PC-9 (cell line): Measurements from ENCODE around the gene FGD5. TPM values are rescaled to one million over a fixed set of nuclear protein-coding genes. Genes with fewer than 3 reads are reported as not detected.

ENCODE experiments used
- BruUV-seq: library from RNA; stranded (reverse); fragments of 400-500 nt; replicated peaks from 2 replicates; lab custom pipeline; 2021; lab: Mats Ljungman, UMichigan
- CTCF ChIA-PET: fragments of 300-600 bp; sonication (Branson Sonifier 250); formaldehyde crosslinking; loops from one replicate; lab custom pipeline; 2022; ENCODE audit warnings: antibody characterized with exemption; lab: Charles Lee
- POLR2A ChIA-PET: fragments of 300-600 bp; sonication (Branson Sonifier 250); formaldehyde crosslinking; loops from one replicate; lab custom pipeline; 2022; ENCODE audit warnings: antibody characterized with exemption; ENCODE audit not compliant: unreplicated experiment; lab: Charles Lee
- DNase-seq, 2 experiments: peaks; one replicate each; pipeline versions ENCODE4 v3.0.0 to v3.0.0-alpha.2; 2015 to 2022; ENCODE audit warnings: mixed read lengths in 1 of 2
- H2AFZ ChIP-seq: fragments of 200-600 bp; sonication (generic); 2 replicates; pipeline ENCODE4 v1.8.1; 2017; ENCODE audit warnings: antibody characterized with exemption
- H3F3A ChIP-seq: fragments of 200-600 bp; sonication (generic); 2 replicates; pipeline ENCODE4 v1.8.1; 2017; ENCODE audit warnings: antibody characterized with exemption, mild to moderate bottlenecking, low read depth; ENCODE audit not compliant: insufficient read depth
- H3K27ac ChIP-seq: fragments of 200-600 bp; sonication (generic); 2 replicates; pipeline ENCODE4 v1.6.1; 2016; ENCODE audit warnings: mixed run types
- H3K27me3 ChIP-seq: fragments of 200-600 bp; sonication (generic); 2 replicates; pipeline ENCODE4 v1.6.1; 2016; ENCODE audit warnings: low read depth, mixed run types; ENCODE audit not compliant: insufficient read depth
- H3K36me3 ChIP-seq: fragments of 200-600 bp; sonication (generic); 2 replicates; pipeline ENCODE4 v1.6.1; 2016; ENCODE audit warnings: low read depth, mixed run types
- H3K4me1 ChIP-seq: fragments of 200-600 bp; sonication (generic); replicated peaks from 2 replicates; pipeline ENCODE4 v1.6.1; 2016; ENCODE audit warnings: mixed run types; ENCODE audit not compliant: insufficient read depth
- H3K4me2 ChIP-seq: fragments of 200-600 bp; sonication (generic); 2 replicates; pipeline ENCODE4 v1.6.1; 2017; ENCODE audit warnings: mixed run types
- H3K4me3 ChIP-seq: fragments of 200-600 bp; sonication (generic); 2 replicates; pipeline ENCODE4 v1.6.1; 2016; ENCODE audit warnings: mixed run types
- H3K79me2 ChIP-seq: fragments of 200-600 bp; sonication (generic); 2 replicates; pipeline ENCODE4 v1.6.1; 2017; ENCODE audit warnings: low read depth, mixed run types
- H3K9me2 ChIP-seq: fragments of 200-600 bp; sonication (generic); 2 replicates; pipeline ENCODE4 v1.8.1; 2017; ENCODE audit warnings: mild to moderate bottlenecking; ENCODE audit not compliant: insufficient read depth
- H3K9me3 ChIP-seq: fragments of 200-600 bp; sonication (generic); 2 replicates; pipeline ENCODE4 v1.8.1; 2016; ENCODE audit warnings: low read depth; ENCODE audit not compliant: insufficient read depth
- H4K20me1 ChIP-seq: fragments of 200-600 bp; sonication (generic); 2 replicates; pipeline ENCODE4 v1.8.1; 2017; ENCODE audit not compliant: insufficient read depth
- CTCF ChIP-seq: fragments of 200-600 bp; sonication (generic); conservative IDR thresholded peaks from 2 replicates; pipeline ENCODE4 v1.6.1; 2017; ENCODE audit warnings: mixed run types, antibody characterized with exemption, mild to moderate bottlenecking, moderate library complexity
- EZH2 ChIP-seq: fragments of 200-600 bp; sonication (generic); IDR thresholded peaks from 2 replicates; pipeline ENCODE4 v1.8.0; 2017; ENCODE audit warnings: antibody characterized with exemption, low read depth
- intact Hi-C: fragments of 100-400 bp; cut with micrococcal nuclease; formaldehyde crosslinking; loops from one replicate; pipeline ENCODE4 v1.10.0; 2022; ENCODE audit not compliant: unreplicated experiment
- total RNA-seq: library from RNA; stranded (reverse); gene quantifications from 2 replicates; pipeline ENCODE4 v1.2.3, GENCODE V29; 2021

FGD5 gene
- total RNA-seq, 1 experiment from 2014 or later: not detected

DNA sequence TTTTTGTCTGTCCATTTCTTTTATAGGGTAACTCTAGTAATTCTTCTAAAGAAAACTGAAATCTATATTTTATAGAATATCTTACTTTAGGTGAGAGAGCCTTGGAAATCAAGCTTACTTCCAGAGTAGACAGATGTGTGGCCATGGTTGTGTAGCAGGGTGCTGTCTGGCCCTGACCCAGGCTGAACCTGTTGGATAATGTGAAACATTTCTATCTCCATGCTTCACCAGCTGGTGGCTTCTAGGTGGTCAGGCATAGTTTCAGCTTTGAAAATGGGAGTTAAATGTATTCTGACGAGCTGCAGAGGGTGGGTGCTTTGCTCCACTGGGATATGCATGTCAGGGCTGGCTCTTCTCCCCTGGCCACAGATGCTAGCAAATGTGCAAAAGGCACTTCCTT is 107.8 kb downstream of the FGD5 start:
- no peaks in the 10 kb centered on the region for H4K20me1 ChIP-seq
- DNase-seq: no peak
- no peaks in the 10 kb centered on the region for H3K9me2 ChIP-seq
- no peaks in the 10 kb centered on the region for H3K79me2 ChIP-seq
- intact Hi-C loops: loop anchor here (5.0 to 10.0 kb wide), 2 partner anchors 478 to 1321 kb away; no protein-coding TSS in a partner anchor
- TF ChIP-seq CTCF (no peak), EZH2 (no peak)
- no peak overlapping the region for H2AFZ ChIP-seq
- ChIA-PET CTCF (no interaction called here), POLR2A (interaction anchor here (0.6 kb wide), 1 partner anchor 137 kb away, joined by 6 read pairs; no protein-coding TSS in a partner anchor)
- H3K4me3 ChIP-seq: no peak overlapping the region
- H3K36me3 ChIP-seq: no peaks in the 10 kb centered on the region
- no peak overlapping the region for H3K4me2 ChIP-seq
- H3K9me3 ChIP-seq: no peaks in the 10 kb centered on the region
- no TSS peak for BruUV-seq
- no peaks in the 10 kb centered on the region for H3F3A ChIP-seq
- H3K4me1 ChIP-seq: no peaks in the 10 kb centered on the region
- H3K27ac ChIP-seq: no peak overlapping the region
- H3K27me3 ChIP-seq: no peaks in the 10 kb centered on the region

- Histone ChIP-seq H3K27ac (no peak overlapping the region), H3K4me2 (no peak overlapping the region), H3F3A (no peaks in the 10 kb centered on the region), H3K9me2 (no peaks in the 10 kb centered on the region), H3K9me3 (no peaks in the 10 kb centered on the region), H3K4me1 (no peaks in the 10 kb centered on the region), H3K36me3 (no peaks in the 10 kb centered on the region), H3K27me3 (no peaks in the 10 kb centered on the region), H4K20me1 (no peaks in the 10 kb centered on the region), H3K4me3 (no peak overlapping the region), H2AFZ (no peak overlapping the region), H3K79me2 (no peaks in the 10 kb centered on the region)
- intact Hi-C loops: loop anchor here (5.0 to 10.0 kb wide), 2 partner anchors 477 to 1320 kb away; no protein-coding TSS in a partner anchor
- no peak for DNase-seq
- POLR2A ChIA-PET: no interaction called here
- BruUV-seq: no TSS peak
- CTCF ChIA-PET: no interaction called here
- TF ChIP-seq EZH2 (no peak), CTCF (no peak)
Measured at GRCh38 chr3:14927308-14927707, 108.5 kb downstream of the FGD5 start.

GRCh38 chr3:14929310-14930074 is 110.7 kb downstream of the FGD5 start:
- H3K4me3 ChIP-seq: no peak overlapping the region
- no TSS peak for BruUV-seq
- H3K4me2 ChIP-seq: no peak overlapping the region
- H3K4me1 ChIP-seq: no peaks in the 10 kb centered on the region
- H3K9me3 ChIP-seq: no peaks in the 10 kb centered on the region
- no peak for DNase-seq
- no peak overlapping the region for H3K27ac ChIP-seq
- H3K27me3 ChIP-seq: no peaks in the 10 kb centered on the region
- intact Hi-C loops: loop anchor here (5.0 to 10.0 kb wide), 2 partner anchors 475 to 1318 kb away; no protein-coding TSS in a partner anchor
- H2AFZ ChIP-seq: no peak overlapping the region
- H4K20me1 ChIP-seq: no peaks in the 10 kb centered on the region
- CTCF ChIA-PET: no interaction called here
- H3K36me3 ChIP-seq: no peaks in the 10 kb centered on the region
- no peak for TF ChIP-seq CTCF
- no peak for TF ChIP-seq EZH2
- POLR2A ChIA-PET: no interaction called here
- no peaks in the 10 kb centered on the region for H3K79me2 ChIP-seq
- H3K9me2 ChIP-seq: no peaks in the 10 kb centered on the region
- H3F3A ChIP-seq: no peaks in the 10 kb centered on the region
